ENCODE results near the gene BCAS3.

The BCAS3 gene

DNA sequence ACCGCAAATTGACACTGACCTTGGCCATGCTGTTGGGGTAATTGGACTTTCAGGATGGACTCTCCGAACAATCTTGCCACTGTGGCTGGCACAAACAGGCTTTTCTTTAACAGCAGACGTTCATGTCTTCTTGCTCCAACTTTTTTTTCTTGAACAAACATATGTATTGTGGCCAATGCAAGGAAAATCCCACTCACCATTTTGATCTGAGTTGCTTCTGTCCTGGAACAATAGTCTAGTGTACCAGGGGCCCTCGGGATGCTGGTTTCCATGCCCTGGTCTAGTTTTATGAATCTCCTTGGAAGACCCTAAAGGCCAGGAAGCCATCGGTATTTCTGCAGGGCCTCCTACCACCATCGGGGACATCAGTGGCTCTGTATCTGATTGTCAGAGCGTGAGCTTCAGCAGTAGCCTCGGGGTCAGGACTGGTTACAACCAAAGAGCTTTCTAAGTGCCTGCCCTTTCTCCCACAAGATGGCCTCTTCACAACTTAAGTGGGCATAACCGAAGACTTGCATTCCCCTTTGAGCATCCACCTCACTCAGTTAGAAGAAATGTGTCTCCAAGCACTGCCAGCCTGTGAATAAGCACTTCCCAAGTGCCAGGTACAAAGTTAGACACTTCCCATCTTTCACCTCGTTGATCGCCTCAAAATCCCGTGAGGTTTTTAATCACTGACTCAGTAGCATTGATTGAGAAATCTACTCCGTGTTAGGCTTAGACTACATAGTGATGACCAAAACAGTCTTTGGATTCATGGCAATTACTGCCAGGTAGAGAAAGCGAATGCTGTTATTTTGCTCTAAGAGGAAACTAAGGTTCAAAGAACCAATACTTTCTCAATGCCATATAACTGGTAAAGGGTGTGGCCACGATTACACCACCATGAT, 635.0 kb downstream of the BCAS3 start:
- Histone ChIP-seq H3K4me1 (ENCODE audit: control insufficient read depth, insufficient read depth, low read length, poor library complexity, severe bottlenecking) (no peaks in the 10 kb centered on the region), H3K27me3 (replicated peaks; ENCODE audit: control insufficient read depth, insufficient read depth, low read length, poor library complexity, severe bottlenecking) (no peaks in the 10 kb centered on the region), H3K27ac (ENCODE audit: insufficient read depth, low read length, poor library complexity, severe bottlenecking) (no peak overlapping the region), H3K9me3 (ENCODE audit: control insufficient read depth, low read length) (no peaks in the 10 kb centered on the region), H3K4me3 (ENCODE audit: insufficient read depth, low read depth, low read length, poor library complexity, severe bottlenecking) (no peak overlapping the region), H3K36me3 (ENCODE audit: control insufficient read depth, insufficient read depth, low read length) (no peaks in the 10 kb centered on the region)
- no peak for DNase-seq

DNA sequence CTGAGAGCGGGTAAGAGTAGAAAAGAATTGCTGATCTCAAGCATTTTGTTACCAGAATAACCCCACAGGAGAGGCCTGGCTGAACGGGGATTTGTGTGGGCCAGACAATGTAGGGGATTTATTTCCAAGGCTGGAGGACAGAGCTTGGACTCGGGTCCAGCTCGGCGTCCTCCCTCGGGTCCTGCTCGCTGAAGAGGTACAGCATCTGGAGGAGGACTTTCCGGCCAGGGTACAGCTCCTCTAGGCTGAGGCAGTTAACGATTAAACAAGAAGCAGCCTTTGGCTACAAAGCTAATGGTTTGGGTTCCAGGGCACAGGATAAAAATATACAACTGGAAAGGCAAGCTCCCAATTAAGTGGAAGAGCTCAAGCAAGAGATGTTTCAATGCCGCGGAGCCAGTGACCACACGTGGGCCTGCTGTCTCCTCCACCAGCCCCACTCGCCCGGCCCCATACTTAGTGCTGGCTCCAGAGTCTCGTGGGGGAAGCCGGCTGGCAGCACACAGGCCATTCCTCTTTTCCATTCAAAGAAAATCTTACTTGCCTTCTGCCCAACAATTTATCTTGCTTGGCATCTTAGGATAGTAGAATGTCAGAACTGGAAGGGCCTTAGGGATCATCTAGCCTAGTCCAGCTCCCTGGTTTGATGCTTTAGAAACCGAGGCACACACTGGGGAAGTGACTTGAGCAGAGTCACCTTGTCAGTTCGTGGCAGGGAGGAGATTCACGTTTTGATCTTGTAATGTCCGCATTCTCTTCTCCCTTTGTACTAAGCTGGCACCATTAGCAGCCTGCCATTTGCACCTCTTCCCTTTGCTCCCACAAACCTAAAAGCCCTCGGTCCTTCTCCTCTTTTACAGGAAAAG, 636.0 kb downstream of the BCAS3 start:
- Histone ChIP-seq H3K4me1 (ENCODE audit: control insufficient read depth, insufficient read depth, low read length, poor library complexity, severe bottlenecking) (no peaks in the 10 kb centered on the region), H3K27ac (ENCODE audit: insufficient read depth, low read length, poor library complexity, severe bottlenecking) (no peak overlapping the region), H3K9me3 (ENCODE audit: control insufficient read depth, low read length) (no peaks in the 10 kb centered on the region), H3K4me3 (ENCODE audit: insufficient read depth, low read depth, low read length, poor library complexity, severe bottlenecking) (no peak overlapping the region), H3K36me3 (ENCODE audit: control insufficient read depth, insufficient read depth, low read length) (no peaks in the 10 kb centered on the region), H3K27me3 (replicated peaks; ENCODE audit: control insufficient read depth, insufficient read depth, low read length, poor library complexity, severe bottlenecking) (no peaks in the 10 kb centered on the region)
- DNase-seq, result no peak

DNA sequence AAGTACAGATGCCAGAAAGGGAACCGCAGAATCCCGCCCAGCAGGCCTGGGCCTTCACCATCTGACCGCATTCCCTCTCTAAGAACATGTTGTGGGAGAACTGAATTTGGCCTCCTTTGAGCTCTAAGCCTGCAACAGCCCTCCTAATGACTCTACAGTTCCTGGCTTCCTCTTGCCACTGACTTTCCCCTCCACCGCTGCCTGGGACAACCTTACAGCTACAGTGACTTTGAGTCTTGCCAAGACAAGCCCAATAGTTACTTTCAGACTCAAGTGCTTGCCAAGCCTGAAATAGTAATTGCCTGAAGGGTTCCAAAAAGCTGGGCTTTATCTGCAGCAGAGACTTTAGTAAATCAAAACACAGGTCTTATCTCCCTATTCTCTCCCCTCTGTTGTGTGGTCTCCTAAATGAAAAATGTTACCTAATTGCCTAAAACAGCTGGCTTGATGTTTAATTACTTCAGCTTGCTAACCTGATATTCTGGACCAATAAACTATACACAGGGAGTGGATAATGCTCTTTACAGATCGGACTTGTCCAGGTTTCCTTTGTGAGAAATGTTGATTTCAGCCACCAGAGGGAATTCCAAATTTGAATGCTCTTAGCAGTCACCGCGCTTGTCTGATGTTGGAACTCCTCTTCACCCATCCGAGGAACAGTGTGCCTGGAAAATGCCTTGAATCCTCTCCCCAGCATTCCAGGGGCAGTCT, 636.9 kb downstream of the BCAS3 start:
- no peak overlapping the region for H3K4me3 ChIP-seq (ENCODE audit: insufficient read depth, low read depth, low read length, poor library complexity, severe bottlenecking)
- no peak for DNase-seq
- H3K36me3 ChIP-seq (ENCODE audit: control insufficient read depth, insufficient read depth, low read length), result no peaks in the 10 kb centered on the region
- no peaks in the 10 kb centered on the region for H3K9me3 ChIP-seq (ENCODE audit: control insufficient read depth, low read length)
- H3K27me3 ChIP-seq (replicated peaks; ENCODE audit: control insufficient read depth, insufficient read depth, low read length, poor library complexity, severe bottlenecking), result no peaks in the 10 kb centered on the region
- H3K27ac ChIP-seq (ENCODE audit: insufficient read depth, low read length, poor library complexity, severe bottlenecking), result no peak overlapping the region
- no peaks in the 10 kb centered on the region for H3K4me1 ChIP-seq (ENCODE audit: control insufficient read depth, insufficient read depth, low read length, poor library complexity, severe bottlenecking)

DNA sequence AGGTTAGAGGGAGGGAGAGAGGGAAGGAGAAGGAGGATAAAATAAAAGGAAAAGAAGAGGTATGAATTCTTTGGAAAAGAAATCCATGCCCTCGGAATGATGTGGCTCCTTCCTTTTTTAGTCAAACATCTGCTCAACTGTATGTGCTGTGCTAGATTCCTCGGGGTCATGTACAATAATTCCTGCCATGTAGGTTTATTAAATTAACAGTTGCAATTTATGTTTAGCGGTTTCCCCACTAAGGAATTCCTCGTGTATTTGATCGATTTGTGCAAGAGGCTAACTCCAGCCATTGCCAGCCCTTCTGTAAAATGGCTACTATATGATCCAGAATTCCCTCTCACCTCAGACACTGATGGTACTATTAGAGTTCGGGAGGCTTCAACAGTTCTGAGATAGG, 639.0 kb downstream of the BCAS3 start:
- H3K9me3 ChIP-seq (ENCODE audit: control insufficient read depth, low read length), result no peaks in the 10 kb centered on the region
- H3K36me3 ChIP-seq (ENCODE audit: control insufficient read depth, insufficient read depth, low read length), result no peaks in the 10 kb centered on the region
- H3K4me3 ChIP-seq (ENCODE audit: insufficient read depth, low read depth, low read length, poor library complexity, severe bottlenecking), result no peak overlapping the region
- no peak overlapping the region for H3K27ac ChIP-seq (ENCODE audit: insufficient read depth, low read length, poor library complexity, severe bottlenecking)
- H3K4me1 ChIP-seq (ENCODE audit: control insufficient read depth, insufficient read depth, low read length, poor library complexity, severe bottlenecking), result no peaks in the 10 kb centered on the region
- DNase-seq, result no peak
- no peaks in the 10 kb centered on the region for H3K27me3 ChIP-seq (replicated peaks; ENCODE audit: control insufficient read depth, insufficient read depth, low read length, poor library complexity, severe bottlenecking)

DNA sequence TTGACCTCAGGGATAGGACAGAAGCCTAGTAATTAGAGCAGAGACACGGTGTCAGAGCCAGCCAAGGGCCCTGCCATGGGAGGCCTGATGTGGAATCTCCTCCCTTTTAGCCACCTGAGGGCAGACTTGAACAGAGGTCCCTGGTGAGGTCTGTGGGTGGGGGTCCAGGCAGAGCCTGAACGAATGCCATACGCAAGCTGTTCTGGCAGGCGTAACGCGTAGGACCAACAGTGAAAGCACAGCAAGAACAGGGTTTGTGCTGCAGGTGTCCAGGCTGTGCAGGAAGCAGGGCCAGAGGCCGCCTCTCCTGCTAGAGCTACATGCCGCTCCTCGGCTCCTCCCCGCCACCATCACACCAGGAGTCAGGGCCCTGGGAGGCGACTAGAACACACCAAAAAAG, 640.1 kb downstream of the BCAS3 start:
- Histone ChIP-seq H3K4me3 (ENCODE audit: insufficient read depth, low read depth, low read length, poor library complexity, severe bottlenecking) (no peak overlapping the region), H3K4me1 (ENCODE audit: control insufficient read depth, insufficient read depth, low read length, poor library complexity, severe bottlenecking) (no peaks in the 10 kb centered on the region), H3K27ac (ENCODE audit: insufficient read depth, low read length, poor library complexity, severe bottlenecking) (no peak overlapping the region), H3K36me3 (ENCODE audit: control insufficient read depth, insufficient read depth, low read length) (no peaks in the 10 kb centered on the region), H3K9me3 (ENCODE audit: control insufficient read depth, low read length) (no peaks in the 10 kb centered on the region), H3K27me3 (replicated peaks; ENCODE audit: control insufficient read depth, insufficient read depth, low read length, poor library complexity, severe bottlenecking) (no peaks in the 10 kb centered on the region)
- no peak for DNase-seq

DNA sequence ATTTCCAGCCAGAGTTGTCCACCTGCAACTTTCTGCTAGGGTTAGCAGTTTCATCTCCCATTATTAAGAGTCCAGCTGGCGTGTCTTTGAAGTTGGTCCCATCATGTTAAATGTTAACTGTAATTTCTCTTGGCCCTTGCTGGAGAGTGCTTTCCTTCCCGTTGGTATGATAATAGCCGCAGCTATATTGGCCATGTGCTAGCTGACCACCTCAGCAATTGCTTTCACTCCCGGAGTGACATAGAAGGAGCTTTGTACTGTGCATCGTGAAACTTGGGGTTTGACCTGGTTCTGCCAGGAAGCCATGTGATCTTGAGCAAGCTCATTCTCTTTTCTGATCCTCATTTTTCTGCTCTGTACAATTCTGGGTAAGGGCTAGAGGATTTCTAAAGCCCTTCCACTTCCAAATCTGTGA, 641.0 kb downstream of the BCAS3 start:
- no peaks in the 10 kb centered on the region for H3K27me3 ChIP-seq (replicated peaks; ENCODE audit: control insufficient read depth, insufficient read depth, low read length, poor library complexity, severe bottlenecking)
- no peak overlapping the region for H3K4me3 ChIP-seq (ENCODE audit: insufficient read depth, low read depth, low read length, poor library complexity, severe bottlenecking)
- H3K4me1 ChIP-seq (ENCODE audit: control insufficient read depth, insufficient read depth, low read length, poor library complexity, severe bottlenecking), result no peaks in the 10 kb centered on the region
- H3K9me3 ChIP-seq (ENCODE audit: control insufficient read depth, low read length), result no peaks in the 10 kb centered on the region
- no peaks in the 10 kb centered on the region for H3K36me3 ChIP-seq (ENCODE audit: control insufficient read depth, insufficient read depth, low read length)
- H3K27ac ChIP-seq (ENCODE audit: insufficient read depth, low read length, poor library complexity, severe bottlenecking), result no peak overlapping the region
- no peak for DNase-seq

DNA sequence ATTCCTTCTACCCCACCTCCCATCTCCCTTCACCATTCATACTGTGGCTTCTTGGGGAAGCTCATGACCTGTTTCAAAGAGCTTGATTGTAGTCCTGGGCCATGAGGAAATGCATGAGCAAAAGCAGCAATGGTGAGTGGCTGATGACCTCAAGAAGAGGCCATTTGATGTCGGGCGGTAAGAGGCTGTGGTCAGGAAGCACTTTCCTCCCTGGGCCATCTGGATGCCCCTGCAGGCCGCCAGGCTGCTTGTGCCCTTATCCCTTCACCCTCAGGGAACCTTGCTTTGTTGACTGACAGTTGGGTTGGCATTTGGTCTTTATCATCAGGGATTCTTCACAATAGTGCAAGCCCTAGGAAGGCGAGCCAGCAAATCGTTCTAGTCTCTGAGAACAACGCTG, 643.7 kb downstream of the BCAS3 start:
- no peaks in the 10 kb centered on the region for H3K27me3 ChIP-seq (replicated peaks; ENCODE audit: control insufficient read depth, insufficient read depth, low read length, poor library complexity, severe bottlenecking)
- no peak overlapping the region for H3K4me3 ChIP-seq (ENCODE audit: insufficient read depth, low read depth, low read length, poor library complexity, severe bottlenecking)
- H3K36me3 ChIP-seq (ENCODE audit: control insufficient read depth, insufficient read depth, low read length), result no peaks in the 10 kb centered on the region
- no peaks in the 10 kb centered on the region for H3K4me1 ChIP-seq (ENCODE audit: control insufficient read depth, insufficient read depth, low read length, poor library complexity, severe bottlenecking)
- no peak for DNase-seq
- H3K9me3 ChIP-seq (ENCODE audit: control insufficient read depth, low read length), result no peaks in the 10 kb centered on the region
- H3K27ac ChIP-seq (ENCODE audit: insufficient read depth, low read length, poor library complexity, severe bottlenecking), result no peak overlapping the region

DNA sequence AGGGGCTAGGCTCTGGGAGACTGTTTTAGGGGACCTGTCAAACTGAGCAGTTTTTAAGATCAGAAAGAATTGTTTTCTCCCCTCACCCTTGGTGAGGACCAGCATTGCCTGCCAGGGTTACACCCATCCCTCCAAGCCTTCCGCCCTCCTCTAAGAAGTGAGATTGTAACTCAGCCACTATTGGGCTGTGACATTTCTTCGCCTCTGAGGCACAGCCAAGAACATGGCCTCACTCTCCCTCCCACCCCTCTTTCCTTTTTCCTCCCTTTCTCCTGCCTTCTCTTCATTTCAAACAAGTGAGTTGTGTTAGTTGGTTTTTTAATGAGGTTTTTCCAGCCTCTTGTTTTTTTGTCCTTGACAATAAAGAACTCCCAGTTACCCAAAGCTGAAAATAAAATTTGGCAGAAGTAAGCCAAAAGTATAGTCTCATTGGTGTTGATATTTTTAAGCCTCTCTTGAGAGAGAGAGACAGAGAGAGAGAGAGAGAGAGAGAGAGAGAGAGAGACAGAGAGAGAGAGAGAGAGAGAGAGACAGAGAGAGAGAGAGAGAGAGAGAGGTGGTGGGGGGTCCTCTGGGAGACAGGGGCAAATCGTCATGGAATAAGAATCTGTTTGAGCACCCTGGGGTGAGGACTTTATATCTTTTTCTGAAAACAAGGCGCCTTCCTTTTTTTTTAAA, 644.8 kb downstream of the BCAS3 start:
- no peaks in the 10 kb centered on the region for H3K36me3 ChIP-seq (ENCODE audit: control insufficient read depth, insufficient read depth, low read length)
- H3K27me3 ChIP-seq (replicated peaks; ENCODE audit: control insufficient read depth, insufficient read depth, low read length, poor library complexity, severe bottlenecking), result no peaks in the 10 kb centered on the region
- H3K9me3 ChIP-seq (ENCODE audit: control insufficient read depth, low read length), result no peaks in the 10 kb centered on the region
- H3K4me1 ChIP-seq (ENCODE audit: control insufficient read depth, insufficient read depth, low read length, poor library complexity, severe bottlenecking), result no peaks in the 10 kb centered on the region
- DNase-seq, result no peak
- no peak overlapping the region for H3K4me3 ChIP-seq (ENCODE audit: insufficient read depth, low read depth, low read length, poor library complexity, severe bottlenecking)
- no peak overlapping the region for H3K27ac ChIP-seq (ENCODE audit: insufficient read depth, low read length, poor library complexity, severe bottlenecking)

DNA sequence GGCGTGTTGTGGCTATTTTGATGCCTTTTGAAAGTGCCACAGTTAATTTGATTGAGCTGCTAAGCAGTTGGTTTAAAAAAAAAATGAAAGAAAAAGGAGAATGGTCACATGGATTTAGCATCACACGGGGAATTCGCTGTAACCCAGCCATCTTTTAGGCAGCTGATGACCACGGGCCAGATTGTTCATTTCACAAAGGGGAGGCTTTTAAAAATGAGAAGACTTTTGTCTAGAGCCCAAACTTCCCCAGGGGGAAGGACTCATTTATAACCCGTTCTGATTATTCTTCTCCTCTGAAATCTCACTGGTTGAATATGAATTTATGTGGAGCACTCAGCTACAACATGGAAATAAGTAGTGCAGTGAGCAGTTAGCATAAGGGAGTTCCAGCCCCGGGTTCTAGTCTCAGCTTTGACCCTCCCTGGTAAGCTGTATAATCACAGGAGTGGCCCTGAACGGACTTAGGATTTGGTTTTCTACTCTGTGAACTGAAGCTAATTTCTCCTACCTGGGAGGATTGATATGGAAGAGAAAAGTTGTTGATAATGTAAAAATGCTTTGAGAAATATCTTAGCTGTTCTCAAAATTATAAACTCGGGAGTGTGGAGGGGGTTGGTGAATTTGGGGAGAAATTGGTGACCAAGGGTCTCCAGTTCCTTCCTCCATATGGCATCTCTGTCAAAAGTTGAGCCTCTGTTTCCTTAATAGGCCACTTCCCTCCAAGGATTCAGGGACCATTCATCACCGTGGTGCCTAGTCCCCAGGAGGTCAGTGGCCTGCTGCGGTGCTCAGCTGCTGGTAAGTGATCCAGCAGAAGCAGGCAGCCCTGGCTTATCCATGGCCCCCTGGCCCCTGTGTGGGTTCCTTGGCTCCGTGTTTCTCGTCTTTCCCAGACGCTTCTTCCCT, 645.6 kb downstream of the BCAS3 start:
- no peaks in the 10 kb centered on the region for H3K4me1 ChIP-seq (ENCODE audit: control insufficient read depth, insufficient read depth, low read length, poor library complexity, severe bottlenecking)
- no peak overlapping the region for H3K4me3 ChIP-seq (ENCODE audit: insufficient read depth, low read depth, low read length, poor library complexity, severe bottlenecking)
- no peaks in the 10 kb centered on the region for H3K27me3 ChIP-seq (replicated peaks; ENCODE audit: control insufficient read depth, insufficient read depth, low read length, poor library complexity, severe bottlenecking)
- no peak for DNase-seq
- H3K27ac ChIP-seq (ENCODE audit: insufficient read depth, low read length, poor library complexity, severe bottlenecking), result no peak overlapping the region
- no peaks in the 10 kb centered on the region for H3K36me3 ChIP-seq (ENCODE audit: control insufficient read depth, insufficient read depth, low read length)
- H3K9me3 ChIP-seq (ENCODE audit: control insufficient read depth, low read length), result no peaks in the 10 kb centered on the region

Data from effector memory CD4-positive, alpha-beta T cell (primary cell).